H9 (cell line): ENCODE measurements around the gene KIF16B. TPM values are rescaled to one million over a fixed set of nuclear protein-coding genes. Genes with fewer than 3 reads are reported as not detected.
A peak's percentile ranks its signal among the peaks of the same experiment; 100 is the strongest.

Experiments used
- DNase-seq: peaks from one replicate; pipeline ENCODE4 v3.0.0-alpha.2; 2017
- H2AFZ ChIP-seq: one replicate; pipeline ENCODE4 v1.6.1; 2013; ENCODE audit warnings: mild to moderate bottlenecking, low read length, control low read depth, moderate library complexity
- H2AK5ac ChIP-seq: 2 replicates; pipeline ENCODE4 v1.6.1; 2013; ENCODE audit warnings: low read length, control low read depth, mixed read lengths; ENCODE audit not compliant: insufficient read length
- H2BK120ac ChIP-seq: one replicate; pipeline ENCODE4 v1.6.1; 2013; ENCODE audit warnings: low read depth, mild to moderate bottlenecking, low read length, control low read depth, inconsistent platforms; ENCODE audit not compliant: poor library complexity, severe bottlenecking
- H2BK12ac ChIP-seq: 2 replicates; pipeline ENCODE4 v1.6.1; 2013; ENCODE audit warnings: low read length, control low read depth, mixed read lengths, low read depth; ENCODE audit not compliant: insufficient read length
- H2BK15ac ChIP-seq: 2 replicates; pipeline ENCODE4 v1.6.1; 2013; ENCODE audit warnings: low read depth, low read length, control low read depth
- H2BK20ac ChIP-seq: one replicate; pipeline ENCODE4 v1.6.1; 2013; ENCODE audit warnings: low read depth, mild to moderate bottlenecking, low read length, control low read depth, inconsistent platforms; ENCODE audit not compliant: poor library complexity, severe bottlenecking
- H2BK5ac ChIP-seq: 2 replicates; pipeline ENCODE4 v1.6.1; 2013; ENCODE audit warnings: low read length, control low read depth, mixed read lengths; ENCODE audit not compliant: insufficient read length
- H3K14ac ChIP-seq: 2 replicates; pipeline ENCODE4 v1.6.1; 2013; ENCODE audit warnings: low read length, control low read depth; ENCODE audit not compliant: insufficient read depth
- H3K18ac ChIP-seq: 2 replicates; pipeline ENCODE4 v1.6.1; 2013; ENCODE audit warnings: low read depth, mild to moderate bottlenecking, mixed read lengths, low read length, control low read depth; ENCODE audit not compliant: insufficient read length
- H3K23ac ChIP-seq: 2 replicates; pipeline ENCODE4 v1.6.1; 2013; ENCODE audit warnings: low read length, control low read depth, mixed read lengths, low read depth; ENCODE audit not compliant: insufficient read length
- H3K23me2 ChIP-seq: 2 replicates; pipeline ENCODE4 v1.6.1; 2013; ENCODE audit warnings: low read depth, mild to moderate bottlenecking, mixed read lengths, low read length, control low read depth; ENCODE audit not compliant: insufficient read length, poor library complexity, severe bottlenecking
- H3K27ac ChIP-seq: 2 replicates; pipeline ENCODE4 v1.5.1; 2013; ENCODE audit warnings: low read length, control low read depth, mixed read lengths, low read depth; ENCODE audit not compliant: insufficient read length
- H3K27me3 ChIP-seq: 2 replicates; pipeline ENCODE4 v1.6.1; 2013; ENCODE audit warnings: low read length, control low read depth, inconsistent platforms; ENCODE audit not compliant: insufficient read depth
- H3K4ac ChIP-seq: 2 replicates; pipeline ENCODE4 v1.6.1; 2013; ENCODE audit warnings: low read depth, mild to moderate bottlenecking, control low read depth, inconsistent platforms, low read length, moderate library complexity
- H3K4me1 ChIP-seq: 2 replicates; pipeline ENCODE4 v1.6.1; 2013; ENCODE audit warnings: low read length, control low read depth, inconsistent platforms; ENCODE audit not compliant: insufficient read depth
- H3K4me2 ChIP-seq: 2 replicates; pipeline ENCODE4 v1.6.1; 2013; ENCODE audit warnings: low read length, control low read depth, mixed read lengths; ENCODE audit not compliant: insufficient read length, insufficient read depth
- H3K56ac ChIP-seq: 2 replicates; pipeline ENCODE4 v1.6.1; 2013; ENCODE audit warnings: low read depth, mild to moderate bottlenecking, mixed read lengths, low read length, control low read depth; ENCODE audit not compliant: insufficient read length
- H3K79me1 ChIP-seq: 2 replicates; pipeline ENCODE4 v1.6.1; 2013; ENCODE audit warnings: low read depth, mild to moderate bottlenecking, moderate library complexity, low read length, control low read depth, inconsistent platforms; ENCODE audit not compliant: insufficient read depth, poor library complexity, severe bottlenecking
- H3K79me2 ChIP-seq: 2 replicates; pipeline ENCODE4 v1.6.1; 2013; ENCODE audit warnings: low read length, control low read depth, inconsistent platforms; ENCODE audit not compliant: insufficient read depth
- H3K9ac ChIP-seq: 2 replicates; pipeline ENCODE4 v1.6.1; 2013; ENCODE audit warnings: low read length, control low read depth, mixed read lengths; ENCODE audit not compliant: insufficient read length; ENCODE audit errors: extremely low read depth
- H3K9me3 ChIP-seq: one replicate; pipeline ENCODE4 v1.6.1; 2013; ENCODE audit warnings: low read depth, low read length, inconsistent platforms; ENCODE audit not compliant: control insufficient read depth
- H3T11ph ChIP-seq: one replicate; pipeline ENCODE4 v1.6.1; 2013; ENCODE audit warnings: mild to moderate bottlenecking, low read length, control low read depth, inconsistent platforms
- H4K20me1 ChIP-seq: one replicate; pipeline ENCODE4 v1.6.1; 2013; ENCODE audit not compliant: control insufficient read depth, insufficient read length, insufficient read depth
- H4K5ac ChIP-seq: 2 replicates; pipeline ENCODE4 v1.6.1; 2013; ENCODE audit warnings: low read depth, mild to moderate bottlenecking, mixed read lengths, low read length, control low read depth; ENCODE audit not compliant: insufficient read length
- H4K8ac ChIP-seq: replicated peaks from 2 replicates; pipeline ENCODE4 v1.6.1; 2013; ENCODE audit warnings: low read length, control low read depth, mixed read lengths, low read depth; ENCODE audit not compliant: insufficient read length
- H4K91ac ChIP-seq: 2 replicates; pipeline ENCODE4 v1.6.1; 2013; ENCODE audit warnings: low read depth, mild to moderate bottlenecking, moderate library complexity, mixed read lengths, low read length, control low read depth; ENCODE audit not compliant: insufficient read length
- H3K27ac Mint-ChIP-seq, 3 experiments: 2 replicates in 2 of 3; 3 replicates in 1 of 3; pipeline ENCODE4 v1.8.0; 2020 to 2021; ENCODE audit warnings: mixed read lengths in 3 of 3, mild to moderate bottlenecking in 1 of 3, moderate library complexity in 1 of 3
- H3K27me3 Mint-ChIP-seq: 2 replicates; pipeline ENCODE4 v1.8.0; 2021; ENCODE audit warnings: low read depth, mild to moderate bottlenecking, moderate library complexity, mixed read lengths
- H3K36me3 Mint-ChIP-seq, 3 experiments: 2 replicates in 2 of 3; 3 replicates in 1 of 3; pipeline ENCODE4 v1.8.0; 2020 to 2021; ENCODE audit warnings: low read depth in 3 of 3, mixed read lengths in 3 of 3; ENCODE audit not compliant: insufficient read depth in 1 of 3
- H3K4me1 Mint-ChIP-seq, 2 experiments: 2 replicates each; pipeline ENCODE4 v1.8.0; 2020; ENCODE audit warnings: mixed read lengths in 2 of 2
- H3K4me3 Mint-ChIP-seq, 2 experiments: 2 replicates in 1 of 2; 3 replicates in 1 of 2; pipeline ENCODE4 v1.8.0; 2020 to 2021; ENCODE audit warnings: mild to moderate bottlenecking in 2 of 2, mixed read lengths in 2 of 2, moderate library complexity in 1 of 2
- H3K9me3 Mint-ChIP-seq, 2 experiments: 2 replicates in 1 of 2; 3 replicates in 1 of 2; pipeline ENCODE4 v1.8.0; 2020; ENCODE audit warnings: mild to moderate bottlenecking in 2 of 2, mixed read lengths in 2 of 2, moderate library complexity in 1 of 2
- WGBS: extraction: QIAGEN DNeasy Blood & Tissue Kit; methylation state at CpG from one replicate; pipeline ENCODE4 v1.1.7; 2013; ENCODE audit warnings: missing lambda C conversion rate, low lambda C conversion rate, mixed read lengths; ENCODE audit not compliant: insufficient read length; ENCODE audit errors: extremely low coverage; 5-methylcytosine and 5-hydroxymethylcytosine counted together
- total RNA-seq: library from RNA; stranded (reverse); gene quantifications from 2 replicates; pipeline ENCODE4 v1.2.1, GENCODE V29; 2021
- TF ChIP-seq, protein P1 (sequence below): fragments of 200-600 bp; sonication (generic); conservative IDR thresholded peaks from 3 replicates; pipeline ENCODE4 v1.8.0; 2021; ENCODE audit warnings: antibody characterized with exemption, mild to moderate bottlenecking

Gene KIF16B
- total RNA-seq, 1 experiment from 2014 or later, result 7.4 TPM

- no peak overlapping the region for H3K14ac ChIP-seq
- peaks cover 17 to 31% of the 10 kb centered on the region in 2 experiments for H3K4me1 Mint-ChIP-seq
- no peak for DNase-seq
- no peak overlapping the region for H2BK120ac ChIP-seq
- no peaks in the 10 kb centered on the region for H3K9me3 ChIP-seq
- no peaks in the 10 kb centered on the region for H3K27me3 Mint-ChIP-seq
- no peaks in the 10 kb centered on the region for H3K27me3 ChIP-seq
- H3K4ac ChIP-seq, result no peak overlapping the region
- H3K18ac ChIP-seq, result no peak overlapping the region
- no peak overlapping the region for H3K4me3 Mint-ChIP-seq
- no peak overlapping the region for H3K23ac ChIP-seq
- H3K79me2 ChIP-seq, result no peaks in the 10 kb centered on the region
- H3K27ac ChIP-seq, result peak overlapping the region; percentile 20
- H2BK20ac ChIP-seq, result no peak overlapping the region
- no peaks in the 10 kb centered on the region for H3K23me2 ChIP-seq
- no CpG with 5 or more reads among the region's 5 CpGs for WGBS
- TF ChIP-seq, protein P1, sequence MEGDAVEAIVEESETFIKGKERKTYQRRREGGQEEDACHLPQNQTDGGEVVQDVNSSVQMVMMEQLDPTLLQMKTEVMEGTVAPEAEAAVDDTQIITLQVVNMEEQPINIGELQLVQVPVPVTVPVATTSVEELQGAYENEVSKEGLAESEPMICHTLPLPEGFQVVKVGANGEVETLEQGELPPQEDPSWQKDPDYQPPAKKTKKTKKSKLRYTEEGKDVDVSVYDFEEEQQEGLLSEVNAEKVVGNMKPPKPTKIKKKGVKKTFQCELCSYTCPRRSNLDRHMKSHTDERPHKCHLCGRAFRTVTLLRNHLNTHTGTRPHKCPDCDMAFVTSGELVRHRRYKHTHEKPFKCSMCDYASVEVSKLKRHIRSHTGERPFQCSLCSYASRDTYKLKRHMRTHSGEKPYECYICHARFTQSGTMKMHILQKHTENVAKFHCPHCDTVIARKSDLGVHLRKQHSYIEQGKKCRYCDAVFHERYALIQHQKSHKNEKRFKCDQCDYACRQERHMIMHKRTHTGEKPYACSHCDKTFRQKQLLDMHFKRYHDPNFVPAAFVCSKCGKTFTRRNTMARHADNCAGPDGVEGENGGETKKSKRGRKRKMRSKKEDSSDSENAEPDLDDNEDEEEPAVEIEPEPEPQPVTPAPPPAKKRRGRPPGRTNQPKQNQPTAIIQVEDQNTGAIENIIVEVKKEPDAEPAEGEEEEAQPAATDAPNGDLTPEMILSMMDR, result no peak
- no peak overlapping the region for H2AFZ ChIP-seq
- no peak overlapping the region for H2BK12ac ChIP-seq
- H3K9ac ChIP-seq, result no peak overlapping the region
- no peak overlapping the region for H4K5ac ChIP-seq
- no peak overlapping the region for H4K91ac ChIP-seq
- H4K8ac ChIP-seq, result no peak overlapping the region
- H3K79me1 ChIP-seq, result no peaks in the 10 kb centered on the region
- no peak overlapping the region for H2BK15ac ChIP-seq
- H3K36me3 Mint-ChIP-seq, result peaks cover 5 to 24% (median 23%) of the 10 kb centered on the region in 3 experiments; a peak in 6 of 7 replicates
- H4K20me1 ChIP-seq, result no peaks in the 10 kb centered on the region
- no peak overlapping the region for H3T11ph ChIP-seq
- peaks cover 10% of the 10 kb centered on the region for H3K4me1 ChIP-seq
- H3K56ac ChIP-seq, result no peak overlapping the region
- no peak overlapping the region for H2AK5ac ChIP-seq
- no peak overlapping the region for H3K4me2 ChIP-seq
- peak overlapping the region in 1 of 3 experiments; percentile 18; a peak in 1 of 7 replicates for H3K27ac Mint-ChIP-seq
- peaks cover 4 to 13% of the 10 kb centered on the region in 2 experiments; a peak in 4 of 5 replicates for H3K9me3 Mint-ChIP-seq
- H2BK5ac ChIP-seq, result no peak overlapping the region
Observed at GRCh38 chr20:16528078-16528477, 45.2 kb downstream of the KIF16B start.
